ENCODE measurements around the gene SLC35B1.

Gene SLC35B1

DNA sequence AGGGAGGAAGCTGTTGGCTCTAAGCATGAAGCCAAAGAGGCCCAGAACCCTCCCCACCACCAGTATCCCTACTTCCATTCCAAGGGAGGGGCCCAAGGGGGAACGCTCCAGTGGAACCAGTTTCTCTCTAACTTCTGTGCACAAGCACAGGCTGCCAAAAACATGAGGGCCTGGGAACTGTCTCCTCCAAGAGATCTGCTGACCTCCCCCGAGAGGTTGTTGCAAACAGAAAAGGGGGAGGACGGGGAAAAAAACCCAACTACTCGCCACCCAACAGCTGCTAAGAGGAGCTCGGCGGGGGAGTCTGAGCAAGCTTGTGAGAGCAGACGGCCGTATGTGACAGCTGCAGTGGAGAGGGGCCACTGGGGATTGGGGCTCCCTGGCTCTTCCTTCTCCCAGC, 15.7 kb upstream of the SLC35B1 start:
- no peak for TF ChIP-seq CTCF (IDR thresholded peaks at IDR 0.05)
- H3K36me3 ChIP-seq (ENCODE audit: control insufficient read depth, insufficient read depth, low read length): no peaks in the 10 kb centered on the region

GRCh38 chr17:49722066-49722465, 14.3 kb upstream of the SLC35B1 start:
- Histone ChIP-seq H3K9me3 (ENCODE audit: control insufficient read depth, low read length) (no peaks in the 10 kb centered on the region), H3K27me3 (ENCODE audit: control insufficient read depth, insufficient read depth, low read length) (no peaks in the 10 kb centered on the region), H3K36me3 (ENCODE audit: control insufficient read depth, insufficient read depth, low read length) (no peaks in the 10 kb centered on the region), H3K9ac (no peak overlapping the region), H3K4me3 (ENCODE audit: low read depth, low read length) (no peak overlapping the region), H3K27ac (no peak overlapping the region), H3K4me2 (ENCODE audit: low read length) (no peak overlapping the region), H3K79me2 (peaks cover 20% of the 10 kb centered on the region), H3K4me1 (peaks cover 25% of the 10 kb centered on the region), H2AFZ (no peak overlapping the region)
- no peak for TF ChIP-seq CTCF (IDR thresholded peaks at IDR 0.05)

More for the DNA sequence above, 15.7 kb upstream of the SLC35B1 start:
- H3K4me1 ChIP-seq: peaks cover 13% of the 10 kb centered on the region
- H3K79me2 ChIP-seq: peaks cover 30% of the 10 kb centered on the region
- H3K4me2 ChIP-seq (ENCODE audit: low read length): no peak overlapping the region
- peak overlapping the region; percentile 80 for H2AFZ ChIP-seq
- no peaks in the 10 kb centered on the region for H3K27me3 ChIP-seq (ENCODE audit: control insufficient read depth, insufficient read depth, low read length)
- H3K9ac ChIP-seq: no peak overlapping the region
- H3K27ac ChIP-seq: peak overlapping the region; percentile 87
- no peaks in the 10 kb centered on the region for H3K9me3 ChIP-seq (ENCODE audit: control insufficient read depth, low read length)
- H3K4me3 ChIP-seq (ENCODE audit: low read depth, low read length): no peak overlapping the region

- peak overlapping the region; percentile 98 for H3K27ac ChIP-seq
- no peak for TF ChIP-seq CTCF (IDR thresholded peaks at IDR 0.05)
- H3K36me3 ChIP-seq (ENCODE audit: control insufficient read depth, insufficient read depth, low read length): no peaks in the 10 kb centered on the region
Measured at GRCh38 chr17:49717371-49717861, 9.7 kb upstream of the SLC35B1 start.

DNA sequence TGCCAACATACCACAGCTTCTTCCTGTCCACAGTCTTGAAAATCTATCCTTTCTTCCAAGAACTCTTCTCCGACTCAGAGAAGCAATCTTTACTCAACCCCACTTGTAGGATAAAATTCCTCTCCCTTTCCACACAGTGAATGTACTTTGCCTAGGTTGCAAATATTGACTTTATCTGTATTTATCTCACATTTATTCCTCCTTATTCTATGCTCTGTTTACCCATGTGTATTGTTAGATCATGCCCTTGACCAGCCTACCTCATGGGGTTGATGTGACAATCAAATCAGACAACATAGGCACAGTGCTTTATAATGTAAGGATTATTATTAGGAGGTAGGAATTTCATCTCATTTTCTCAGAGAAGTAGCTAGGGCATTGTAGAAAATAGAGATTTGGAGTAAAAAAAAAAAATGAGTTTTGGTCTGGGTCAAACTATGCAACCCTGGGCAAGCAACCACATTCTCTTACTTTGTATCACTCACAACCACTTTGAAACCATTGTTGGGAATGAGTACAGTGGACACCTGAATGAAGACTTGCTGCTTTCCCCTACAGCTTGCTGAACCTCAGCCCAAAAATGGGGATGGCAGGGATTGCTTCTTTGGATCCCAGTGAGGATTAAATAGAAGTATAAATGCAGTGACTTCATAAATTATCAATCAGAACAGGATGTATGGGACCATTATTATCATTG, 9.1 kb upstream of the SLC35B1 start:
- no peak for TF ChIP-seq CTCF (IDR thresholded peaks at IDR 0.05)
- H3K9ac ChIP-seq: no peak overlapping the region
- H3K4me2 ChIP-seq (ENCODE audit: low read length): no peak overlapping the region
- H3K79me2 ChIP-seq: peaks cover 3% of the 10 kb centered on the region
- H3K9me3 ChIP-seq (ENCODE audit: control insufficient read depth, low read length): no peaks in the 10 kb centered on the region
- no peak overlapping the region for H3K4me3 ChIP-seq (ENCODE audit: low read depth, low read length)
- peak overlapping the region; percentile 98 for H3K27ac ChIP-seq
- H3K36me3 ChIP-seq (ENCODE audit: control insufficient read depth, insufficient read depth, low read length): no peaks in the 10 kb centered on the region
- peaks cover 36% of the 10 kb centered on the region for H3K4me1 ChIP-seq
- peak overlapping the region; percentile 51 for H2AFZ ChIP-seq
- no peaks in the 10 kb centered on the region for H3K27me3 ChIP-seq (ENCODE audit: control insufficient read depth, insufficient read depth, low read length)

More at GRCh38 chr17:49717371-49717861, 9.7 kb upstream of the SLC35B1 start:
- peak overlapping the region; percentile 51 for H2AFZ ChIP-seq
- no peak overlapping the region for H3K9ac ChIP-seq
- no peak overlapping the region for H3K4me3 ChIP-seq (ENCODE audit: low read depth, low read length)
- no peaks in the 10 kb centered on the region for H3K27me3 ChIP-seq (ENCODE audit: control insufficient read depth, insufficient read depth, low read length)
- peak overlapping the region; percentile 4 for H3K4me2 ChIP-seq (ENCODE audit: low read length)
- peaks cover 6% of the 10 kb centered on the region for H3K79me2 ChIP-seq
- peaks cover 36% of the 10 kb centered on the region for H3K4me1 ChIP-seq
- H3K9me3 ChIP-seq (ENCODE audit: control insufficient read depth, low read length): no peaks in the 10 kb centered on the region

Data from parathyroid adenoma (tissue), 2 donors.